ENCODE measurements around the gene FMNL1.

FMNL1 gene

GRCh38 chr17:45294506-45294905 is 72.8 kb downstream of the FMNL1 start:
- TF ChIP-seq EZH2 (IDR thresholded peaks at IDR 0.05) (no peak), POLR2AphosphoS5 (IDR thresholded peaks at IDR 0.05; ENCODE audit: borderline replicate concordance, low read depth, low read length) (no peak), FOXP2 (optimal IDR thresholded peaks at IDR 0.05; ENCODE audit: control extremely low read depth, extremely low read length, insufficient read depth) (no peak)
- H3K27ac ChIP-seq = no peak overlapping the region

GRCh38 chr17:45296003-45296832 is 74.5 kb downstream of the FMNL1 start:
- Histone ChIP-seq H3K27ac (no peak overlapping the region), H3K9ac (ENCODE audit: insufficient read length) (no peak overlapping the region), H3K4me3 (no peak overlapping the region), H3K9me3 (ENCODE audit: low read depth, low read length) (no peaks in the 10 kb centered on the region), H3K36me3 (ENCODE audit: insufficient read depth, low read length) (no peaks in the 10 kb centered on the region)
- TF ChIP-seq FOXP2 (optimal IDR thresholded peaks at IDR 0.05; ENCODE audit: control extremely low read depth, extremely low read length, insufficient read depth) (no peak), POLR2AphosphoS5 (IDR thresholded peaks at IDR 0.05; ENCODE audit: borderline replicate concordance, low read depth, low read length) (no peak), EZH2 (IDR thresholded peaks at IDR 0.05) (no peak)
- no peak for DNase-seq (ENCODE audit: low read depth, low spot score)

More at GRCh38 chr17:45294506-45294905, 72.8 kb downstream of the FMNL1 start:
- H3K36me3 ChIP-seq (ENCODE audit: insufficient read depth, low read length) = no peaks in the 10 kb centered on the region
- no peak overlapping the region for H3K4me3 ChIP-seq
- H3K9me3 ChIP-seq (ENCODE audit: low read depth, low read length) = no peaks in the 10 kb centered on the region
- no peak for DNase-seq (ENCODE audit: low read depth, low spot score)
- H3K9ac ChIP-seq (ENCODE audit: insufficient read length) = no peak overlapping the region

- no peak overlapping the region for H3K27ac ChIP-seq
- no peak overlapping the region for H3K4me3 ChIP-seq
- no peak overlapping the region for H3K9ac ChIP-seq (ENCODE audit: insufficient read length)
Measured at GRCh38 chr17:45296833-45297124, 75.1 kb downstream of the FMNL1 start.

More at GRCh38 chr17:45296833-45297124, 75.1 kb downstream of the FMNL1 start:
- H3K9me3 ChIP-seq (ENCODE audit: low read depth, low read length) = no peaks in the 10 kb centered on the region
- TF ChIP-seq POLR2AphosphoS5 (IDR thresholded peaks at IDR 0.05; ENCODE audit: borderline replicate concordance, low read depth, low read length) (no peak), FOXP2 (optimal IDR thresholded peaks at IDR 0.05; ENCODE audit: control extremely low read depth, extremely low read length, insufficient read depth) (no peak), EZH2 (IDR thresholded peaks at IDR 0.05) (no peak)
- DNase-seq (ENCODE audit: low read depth, low spot score) = no peak
- no peaks in the 10 kb centered on the region for H3K36me3 ChIP-seq (ENCODE audit: insufficient read depth, low read length)
